GM21528 (cell line): Measurements from ENCODE around the gene SLC39A3.

Experiments
- ATAC-seq: cut with Tn5 transposase; IDR thresholded peaks from one replicate; pipeline ENCODE4 v1.9.1; 2021; ENCODE audit warnings: mild to moderate bottlenecking, moderate library complexity; ENCODE audit not compliant: unreplicated experiment, low FRiP score

The SLC39A3 gene

GRCh38 chr19:2751438-2751830 lies 11.6 kb upstream of the SLC39A3 start:
- ATAC-seq: no peak

DNA sequence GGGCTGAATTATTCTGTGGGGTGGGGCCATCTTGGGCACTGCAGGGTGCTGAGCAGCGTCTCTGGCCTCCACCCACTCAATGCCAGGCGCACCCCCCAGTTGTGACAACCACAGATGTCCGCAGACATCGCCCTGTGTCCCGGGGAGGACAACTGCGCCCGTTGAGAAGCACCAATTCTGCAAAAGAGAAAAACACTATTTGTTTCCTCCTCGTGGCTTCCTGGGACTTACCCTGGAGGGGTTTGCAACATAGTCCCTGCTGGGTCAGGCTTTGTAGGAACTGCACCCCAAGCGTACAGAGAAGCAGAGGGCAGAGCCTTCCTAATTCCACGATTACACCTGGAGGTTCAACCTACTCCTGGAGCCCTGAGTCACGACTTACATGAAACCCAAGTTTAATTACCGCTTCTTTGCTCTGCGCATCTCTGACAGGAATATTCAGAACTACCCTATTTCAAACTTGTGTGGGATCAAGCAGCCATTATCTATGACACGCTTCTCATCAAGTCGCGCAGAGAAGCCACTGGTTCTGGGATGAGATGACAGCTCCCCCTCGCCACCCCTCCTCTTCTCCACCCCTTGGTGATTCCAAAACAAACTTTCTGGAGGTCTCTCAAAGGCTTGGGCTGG lies 11.1 kb upstream of the SLC39A3 start:
- ATAC-seq: no peak

DNA sequence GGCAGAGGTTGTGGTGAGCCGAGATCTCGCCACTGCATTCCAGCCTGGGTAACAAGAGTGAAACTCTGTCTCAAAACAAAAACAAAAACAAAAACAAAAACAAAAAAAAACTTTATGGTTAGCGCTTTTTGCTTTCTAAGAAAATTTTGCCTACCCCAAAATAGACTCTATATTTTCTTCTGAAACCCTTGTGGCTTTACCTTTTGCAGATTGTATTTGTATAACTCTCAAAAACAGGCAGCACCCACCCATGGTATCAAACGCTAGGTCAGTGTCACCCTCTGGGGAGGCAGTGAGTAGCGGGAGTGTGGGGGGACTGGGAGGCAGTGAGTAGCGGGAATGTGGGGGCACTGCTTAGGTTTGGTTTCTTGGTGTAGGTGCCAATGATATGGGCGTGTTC lies 7.5 kb upstream of the SLC39A3 start:
- ATAC-seq: no peak

- ATAC-seq: no peak
Measured at GRCh38 chr19:2744113-2744512, 4.3 kb upstream of the SLC39A3 start.

- no peak for ATAC-seq
Measured at GRCh38 chr19:2743099-2743498, 3.3 kb upstream of the SLC39A3 start.

GRCh38 chr19:2740314-2740656 lies 468 bp upstream of the SLC39A3 start:
- no peak for ATAC-seq

GRCh38 chr19:2736550-2737190 lies 3.1 kb downstream of the SLC39A3 start:
- ATAC-seq: no peak

DNA sequence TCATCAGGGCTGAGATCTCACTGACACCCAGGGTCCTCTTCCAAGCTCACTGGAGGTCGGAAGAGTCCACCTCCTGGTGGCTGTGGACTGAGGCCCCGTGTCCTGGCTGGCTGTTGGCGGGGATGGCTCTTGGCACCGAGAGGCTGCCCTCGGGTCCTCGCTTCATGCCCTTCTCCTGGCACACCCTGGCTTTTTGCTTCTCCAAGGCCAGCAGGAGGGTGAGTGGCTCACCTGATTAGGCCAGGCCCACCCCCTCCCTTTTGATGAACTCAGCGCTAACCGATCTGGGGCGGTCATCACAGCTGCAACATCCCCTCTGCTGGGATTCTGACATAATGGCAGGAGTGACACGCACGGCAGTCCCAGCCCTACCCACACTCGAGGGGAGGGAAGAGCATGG lies 4.4 kb downstream of the SLC39A3 start:
- no peak for ATAC-seq

DNA sequence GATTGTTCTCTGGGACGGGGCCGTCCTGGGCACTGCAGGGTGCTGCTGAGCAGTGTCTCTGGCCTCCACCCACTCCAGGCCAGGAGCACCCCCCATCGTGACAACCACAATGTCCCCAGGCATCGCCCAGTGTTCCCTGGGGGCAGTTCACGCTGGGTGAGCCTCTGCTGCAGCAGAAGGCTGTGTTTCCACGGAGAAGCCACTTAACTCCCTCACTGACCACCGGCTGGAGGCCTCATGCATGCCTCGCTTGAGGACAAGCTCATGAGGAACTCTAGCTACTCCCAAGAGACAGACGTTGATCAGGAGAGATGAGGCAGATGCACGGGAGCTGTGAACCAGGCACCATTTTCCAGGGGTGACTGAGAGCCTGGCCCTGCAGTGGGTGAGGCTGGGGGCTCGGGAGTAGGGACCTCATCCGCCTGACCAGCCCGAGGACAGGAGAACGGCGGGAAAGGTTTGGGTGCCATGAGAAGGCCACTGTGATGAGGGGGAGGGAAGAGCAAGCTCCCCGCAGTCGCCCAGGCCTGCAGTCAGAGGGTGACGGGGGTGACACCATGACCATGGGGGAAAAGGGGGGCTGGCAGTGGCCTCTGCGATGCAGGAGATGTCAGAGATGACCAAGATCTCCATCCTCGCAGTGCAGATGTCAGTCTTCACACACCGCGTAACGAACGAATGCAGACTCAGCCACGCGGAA lies 5.1 kb downstream of the SLC39A3 start:
- no peak for ATAC-seq

DNA sequence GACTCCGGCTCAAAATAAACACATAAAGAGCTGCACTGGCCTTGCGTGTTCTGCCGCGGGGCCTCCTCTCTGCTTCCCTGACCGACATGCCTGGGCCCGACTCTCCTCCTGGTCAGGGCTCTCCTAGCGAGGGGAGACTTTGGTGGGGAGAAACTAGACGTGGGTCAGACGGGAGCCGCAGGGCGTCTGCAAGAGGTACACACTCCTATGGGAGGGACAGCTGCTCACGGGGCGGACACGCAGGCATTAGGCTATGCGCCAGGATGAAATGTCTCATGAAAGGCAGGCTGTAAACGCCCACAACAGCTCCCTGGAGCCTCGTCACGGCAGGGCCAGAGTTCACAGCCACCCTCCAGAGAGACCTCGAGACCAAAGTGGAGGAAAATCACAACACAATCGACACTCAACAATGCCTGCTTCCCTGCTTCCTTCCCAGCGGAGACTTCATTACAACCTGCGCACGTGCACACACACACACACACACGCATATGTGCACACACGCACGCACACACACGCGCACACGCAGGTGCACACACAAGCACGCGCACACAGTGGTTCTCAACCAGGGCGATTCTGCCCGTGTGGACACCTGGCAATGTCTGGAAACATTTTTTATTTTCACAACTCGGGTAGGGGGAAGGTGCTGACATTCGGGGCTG lies 5.8 kb downstream of the SLC39A3 start:
- ATAC-seq: no peak

DNA sequence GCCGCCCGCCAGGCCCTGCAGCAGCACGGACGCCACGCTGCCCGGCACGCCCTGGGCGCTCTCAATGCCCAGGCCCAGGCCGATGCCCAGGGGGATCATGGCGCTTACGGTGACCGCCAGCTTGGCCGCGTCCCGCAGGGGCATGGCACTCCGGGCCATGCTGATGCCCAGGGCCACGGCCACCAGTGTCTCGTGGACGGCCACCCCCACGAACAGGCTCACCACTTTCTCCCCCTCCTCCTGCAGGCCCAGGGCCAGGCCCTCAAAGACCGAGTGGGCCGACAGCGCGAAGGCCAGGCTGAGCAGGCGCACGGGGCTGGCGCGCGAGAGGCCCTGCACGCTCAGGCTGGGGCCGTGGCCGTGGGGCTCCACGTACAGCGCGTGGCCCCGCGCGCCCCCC lies 6.9 kb downstream of the SLC39A3 start:
- ATAC-seq: no peak

- no peak for ATAC-seq
Measured at GRCh38 chr19:2732157-2732725, 7.6 kb downstream of the SLC39A3 start.

- no peak for ATAC-seq
Measured at GRCh38 chr19:2731181-2731995, 8.4 kb downstream of the SLC39A3 start.

- no peak for ATAC-seq
Measured at GRCh38 chr19:2729943-2730818, 9.6 kb downstream of the SLC39A3 start.

DNA sequence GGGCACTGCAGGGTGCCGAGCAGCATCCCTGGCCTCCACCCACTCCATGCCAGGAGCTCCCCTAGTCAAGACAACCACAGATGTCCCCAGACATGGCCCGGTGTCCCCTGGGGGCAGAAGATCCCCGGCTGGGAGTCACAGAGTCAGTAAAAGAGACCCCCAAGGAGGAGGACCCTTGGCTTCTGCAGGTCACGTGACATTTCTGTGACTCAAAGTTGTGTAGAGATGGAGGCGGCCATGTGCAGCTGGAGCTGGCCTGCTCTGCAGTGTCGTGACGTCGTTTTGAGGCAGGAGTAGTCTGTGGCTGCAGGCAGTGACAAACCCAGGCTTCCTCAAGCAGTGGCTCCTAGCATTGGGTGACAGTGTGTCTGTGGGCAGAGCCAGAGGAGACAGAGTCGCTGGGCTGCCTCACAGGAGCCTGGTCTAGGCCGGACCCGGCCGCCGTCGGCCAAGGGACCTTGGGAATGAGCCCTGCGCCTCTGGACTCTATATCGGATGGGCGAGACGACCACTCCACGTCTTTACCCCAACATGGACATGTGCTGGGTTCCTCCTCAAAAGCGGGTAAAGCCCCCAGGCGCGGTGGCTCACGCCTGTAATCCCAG lies 10.9 kb downstream of the SLC39A3 start:
- ATAC-seq: no peak

DNA sequence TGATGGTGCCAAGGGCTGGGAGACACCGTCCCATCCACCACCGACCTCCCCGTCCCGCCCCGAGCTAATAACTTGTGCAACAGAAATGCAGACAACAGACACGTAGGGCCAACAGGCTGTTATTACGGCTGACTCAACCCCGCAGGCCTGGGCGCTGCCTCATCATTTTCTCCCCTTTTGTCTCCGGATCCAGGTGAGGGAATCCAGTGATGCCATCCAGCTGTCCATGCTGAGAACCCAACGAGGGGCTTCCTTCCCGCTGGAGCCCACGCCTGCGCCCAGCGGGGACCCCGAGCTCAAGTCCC lies 12.2 kb downstream of the SLC39A3 start:
- ATAC-seq: no peak

GRCh38 chr19:2726904-2727639 lies 12.7 kb downstream of the SLC39A3 start:
- no peak for ATAC-seq

DNA sequence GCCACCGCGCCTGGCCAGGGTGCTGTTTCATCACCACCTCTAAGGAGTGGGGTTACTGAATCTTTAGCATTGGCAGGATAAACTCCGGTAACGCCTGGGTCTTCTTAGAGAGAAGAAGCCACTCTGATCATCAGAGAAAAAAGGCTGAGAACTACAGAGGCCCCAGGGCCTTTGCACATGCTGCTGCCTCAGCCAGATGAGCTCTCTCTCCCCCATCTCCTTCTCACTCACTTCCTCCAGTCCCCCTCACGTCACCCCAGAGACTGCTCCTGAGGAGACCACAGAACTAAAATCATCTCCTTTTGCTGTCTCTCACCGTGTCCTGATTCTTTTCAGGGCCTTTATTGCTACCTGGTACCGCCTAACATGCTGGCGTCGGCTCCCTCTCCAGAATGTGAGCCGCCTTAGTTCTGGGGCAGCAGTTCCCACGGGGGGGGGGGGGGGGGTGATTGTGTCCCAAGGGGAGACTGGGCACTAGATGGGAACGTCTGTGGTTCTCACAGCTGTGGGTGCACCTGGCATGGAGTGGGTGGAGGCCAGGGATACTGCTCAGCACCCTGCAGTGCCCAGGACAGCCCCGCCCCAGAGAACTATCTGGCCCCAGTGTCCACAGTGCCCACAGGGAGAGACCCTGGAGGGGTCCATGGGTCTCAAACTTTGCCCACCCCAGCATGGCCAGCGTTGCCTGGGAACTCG lies 13.5 kb downstream of the SLC39A3 start:
- no peak for ATAC-seq
